ENCODE measurements around the gene PDCD4.

PDCD4 gene

GRCh38 chr10:110827410-110827809 is 44.3 kb upstream of the PDCD4 start:
- no peak overlapping the region for H3K4me3 ChIP-seq (ENCODE audit: low read length)
- TF ChIP-seq CTCF (conservative IDR thresholded peaks at IDR 0.05; ENCODE audit: low read depth, low read length) = no peak
- peak; percentile 84 for DNase-seq (ENCODE audit: low read depth)

DNA sequence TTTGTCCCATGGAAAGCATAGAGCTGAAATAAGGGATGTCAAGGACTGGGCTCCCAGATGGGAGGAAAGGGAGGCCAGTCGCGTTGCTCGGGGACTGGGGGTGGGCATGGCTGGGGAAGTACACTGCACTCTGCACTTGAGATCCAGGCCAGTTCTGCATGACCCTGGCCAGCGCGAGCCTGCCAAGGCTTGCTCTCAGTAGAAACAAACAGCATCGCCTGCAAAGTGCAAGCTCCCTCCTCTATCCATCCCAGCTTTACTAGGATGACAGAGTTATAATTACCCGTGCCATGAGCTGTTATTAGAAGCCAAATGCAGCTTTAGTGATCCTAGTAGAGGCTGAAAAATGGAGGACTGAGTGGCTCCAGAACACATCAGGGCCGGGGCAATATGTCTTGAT is 43.9 kb upstream of the PDCD4 start:
- no peak for TF ChIP-seq CTCF (conservative IDR thresholded peaks at IDR 0.05; ENCODE audit: low read depth, low read length)
- DNase-seq (ENCODE audit: low read depth) = no peak
- H3K4me3 ChIP-seq (ENCODE audit: low read length) = no peak overlapping the region

- TF ChIP-seq CTCF (conservative IDR thresholded peaks at IDR 0.05; ENCODE audit: low read depth, low read length) = no peak
- DNase-seq (ENCODE audit: low read depth) = no peak
- no peak overlapping the region for H3K4me3 ChIP-seq (ENCODE audit: low read length)
Measured at GRCh38 chr10:110828525-110828924, 43.2 kb upstream of the PDCD4 start.

DNA sequence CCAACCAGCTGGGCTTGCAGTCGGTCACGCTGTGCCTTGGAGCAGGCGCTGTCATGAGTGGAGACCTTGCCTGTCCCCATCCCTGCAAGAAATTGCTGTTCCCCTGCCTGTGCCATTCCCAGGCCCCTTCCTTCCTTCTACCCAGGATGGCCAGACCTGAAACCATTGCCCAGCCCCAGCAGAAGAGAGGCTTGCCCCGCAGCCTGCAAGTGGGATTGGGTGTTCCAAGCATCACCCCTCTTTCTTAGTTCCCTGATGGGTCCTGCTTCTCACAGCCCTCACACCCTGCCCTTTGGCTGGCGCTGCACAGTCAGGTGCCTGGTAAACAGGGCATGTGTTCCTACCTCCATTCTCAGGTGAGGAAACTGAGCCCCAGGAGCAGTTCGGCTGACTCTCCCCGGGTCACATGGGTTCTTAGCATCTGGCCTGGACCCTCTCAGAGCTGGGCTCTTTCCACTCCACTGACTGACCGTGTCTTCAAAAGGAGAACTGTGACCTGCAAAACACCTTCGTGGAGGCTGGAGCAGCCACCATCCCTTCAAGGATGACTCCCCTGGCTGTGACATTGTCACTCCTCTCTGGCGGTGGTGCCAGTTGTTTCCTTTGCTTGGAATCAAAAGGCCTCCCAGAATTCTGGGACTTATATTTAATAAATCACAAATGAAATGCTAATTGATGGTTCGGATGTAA is 41.9 kb upstream of the PDCD4 start:
- TF ChIP-seq CTCF (conservative IDR thresholded peaks at IDR 0.05; ENCODE audit: low read depth, low read length) = no peak
- no peak overlapping the region for H3K4me3 ChIP-seq (ENCODE audit: low read length)
- DNase-seq (ENCODE audit: low read depth) = no peak

GRCh38 chr10:110833234-110833940 is 38.3 kb upstream of the PDCD4 start:
- TF ChIP-seq CTCF (conservative IDR thresholded peaks at IDR 0.05; ENCODE audit: low read depth, low read length) = no peak
- DNase-seq (ENCODE audit: low read depth) = no peak
- no peak overlapping the region for H3K4me3 ChIP-seq (ENCODE audit: low read length)

- DNase-seq (ENCODE audit: low read depth) = no peak
- TF ChIP-seq CTCF (conservative IDR thresholded peaks at IDR 0.05; ENCODE audit: low read depth, low read length) = no peak
- no peak overlapping the region for H3K4me3 ChIP-seq (ENCODE audit: low read length)
Measured at GRCh38 chr10:110833941-110834628, 37.6 kb upstream of the PDCD4 start.

Measured in retinal pigment epithelial cell (primary cell).